ENCODE results near the gene INSC.

- TF ChIP-seq SMC3 (IDR thresholded peaks at IDR 0.05; ENCODE audit: low read depth, low read length), result no peak
- TF ChIP-seq, protein P1, sequence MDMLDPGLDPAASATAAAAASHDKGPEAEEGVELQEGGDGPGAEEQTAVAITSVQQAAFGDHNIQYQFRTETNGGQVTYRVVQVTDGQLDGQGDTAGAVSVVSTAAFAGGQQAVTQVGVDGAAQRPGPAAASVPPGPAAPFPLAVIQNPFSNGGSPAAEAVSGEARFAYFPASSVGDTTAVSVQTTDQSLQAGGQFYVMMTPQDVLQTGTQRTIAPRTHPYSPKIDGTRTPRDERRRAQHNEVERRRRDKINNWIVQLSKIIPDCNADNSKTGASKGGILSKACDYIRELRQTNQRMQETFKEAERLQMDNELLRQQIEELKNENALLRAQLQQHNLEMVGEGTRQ (IDR thresholded peaks at IDR 0.05; ENCODE audit: low read depth, low read length), result no peak
Measured at GRCh38 chr11:15222777-15223176, 108.1 kb downstream of the INSC start.
